DOHH2 (cell line): Measurements from ENCODE around the gene MRC1.

Experiments used
- H3F3A ChIP-seq: fragments of 200-600 bp; sonication (generic), shearing (Covaris generic); 2 replicates; pipeline ENCODE4 v1.6.0; 2016; ENCODE audit warnings: antibody characterized with exemption, mild to moderate bottlenecking; ENCODE audit not compliant: control insufficient read depth, insufficient read depth
- H3K27ac ChIP-seq: fragments of 200-600 bp; sonication (generic); 2 replicates; pipeline ENCODE4 v1.5.1; 2014; ENCODE audit warnings: low read depth, mild to moderate bottlenecking, low read length, moderate library complexity
- H3K27me3 ChIP-seq: fragments of 200-600 bp; sonication (generic); 2 replicates; pipeline ENCODE4 v1.6.1; 2014; ENCODE audit warnings: mild to moderate bottlenecking, low read length, mixed read lengths; ENCODE audit not compliant: control insufficient read depth
- H3K36me3 ChIP-seq: fragments of 200-600 bp; sonication (generic); 2 replicates; pipeline ENCODE4 v1.6.1; 2014; ENCODE audit warnings: mild to moderate bottlenecking, low read length, moderate library complexity, mixed read lengths; ENCODE audit not compliant: control insufficient read depth
- H3K4me1 ChIP-seq: fragments of 200-600 bp; sonication (generic); 2 replicates; pipeline ENCODE4 v1.6.1; 2014; ENCODE audit warnings: mild to moderate bottlenecking, low read length, mixed read lengths; ENCODE audit not compliant: control insufficient read depth
- H3K4me2 ChIP-seq: fragments of 200-600 bp; sonication (generic); 2 replicates; pipeline ENCODE4 v1.6.0; 2014; ENCODE audit warnings: mild to moderate bottlenecking, low read length, moderate library complexity
- H3K4me3 ChIP-seq: fragments of 200-600 bp; sonication (generic); 2 replicates; pipeline ENCODE4 v1.5.1; 2014; ENCODE audit warnings: mild to moderate bottlenecking, low read length, mixed read lengths
- H3K79me2 ChIP-seq: fragments of 200-600 bp; sonication (generic); 2 replicates; pipeline ENCODE4 v1.6.1; 2014; ENCODE audit warnings: mild to moderate bottlenecking, low read length, mixed read lengths; ENCODE audit not compliant: control insufficient read depth
- H3K9me2 ChIP-seq: fragments of 200-600 bp; sonication (generic); replicated peaks from 2 replicates; pipeline ENCODE4 v1.6.1; 2014; ENCODE audit warnings: mild to moderate bottlenecking, low read length, mixed read lengths; ENCODE audit not compliant: control insufficient read depth
- H3K9me3 ChIP-seq: fragments of 200-600 bp; sonication (generic); 2 replicates; pipeline ENCODE4 v1.6.1; 2014; ENCODE audit warnings: antibody characterized with exemption, low read length, mixed read lengths; ENCODE audit not compliant: control insufficient read depth, insufficient read depth
- H4K20me1 ChIP-seq: fragments of 200-600 bp; sonication (generic); 2 replicates; pipeline ENCODE4 v1.6.0; 2014; ENCODE audit warnings: low read depth, mild to moderate bottlenecking, antibody characterized with exemption, low read length, moderate library complexity; ENCODE audit not compliant: control insufficient read depth, insufficient read depth
- CTCF ChIP-seq: fragments of 200-600 bp; sonication (generic); IDR thresholded peaks from one replicate; pipeline ENCODE4 v1.5.1; 2014; ENCODE audit warnings: antibody characterized with exemption, mild to moderate bottlenecking, low read depth, low read length; ENCODE audit not compliant: poor library complexity, severe bottlenecking
- EZH2phosphoT487 ChIP-seq: fragments of 200-600 bp; sonication (generic); IDR thresholded peaks from 2 replicates; pipeline ENCODE4 v1.6.1; 2017; ENCODE audit warnings: borderline replicate concordance, mild to moderate bottlenecking, antibody characterized with exemption, low read length, moderate library complexity, mixed read lengths

Gene MRC1

DNA sequence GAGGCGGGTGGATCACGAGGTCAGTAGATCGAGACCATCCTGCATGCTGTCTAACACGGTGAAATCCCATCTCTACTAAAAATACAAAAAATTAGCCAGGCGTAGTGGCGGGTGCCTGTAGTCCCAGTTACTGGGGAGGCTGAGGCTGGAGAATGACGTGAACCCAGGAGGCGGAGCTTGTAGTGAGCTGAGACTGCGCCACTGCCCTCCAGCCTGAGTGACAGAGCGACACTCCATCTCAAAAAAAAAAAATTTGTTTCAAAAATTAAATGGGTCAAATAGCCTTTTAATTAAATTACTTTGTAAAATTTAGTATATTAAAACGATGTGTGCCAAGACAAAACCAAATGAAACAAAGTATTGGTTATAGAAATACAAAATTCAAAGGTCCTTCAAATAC is 6.8 kb upstream of the MRC1 start:
- H3F3A ChIP-seq, result no peaks in the 10 kb centered on the region
- no peak for TF ChIP-seq CTCF
- TF ChIP-seq EZH2phosphoT487, result no peak
- peaks cover 16% of the 10 kb centered on the region for H3K4me1 ChIP-seq
- H3K36me3 ChIP-seq, result no peaks in the 10 kb centered on the region
- no peak overlapping the region for H3K4me2 ChIP-seq
- no peaks in the 10 kb centered on the region for H3K27me3 ChIP-seq
- no peaks in the 10 kb centered on the region for H3K9me2 ChIP-seq
- no peak overlapping the region for H3K27ac ChIP-seq
- H3K79me2 ChIP-seq, result no peaks in the 10 kb centered on the region
- peaks cover 4% of the 10 kb centered on the region; the same call in 1 of the 2 replicates for H3K9me3 ChIP-seq
- H4K20me1 ChIP-seq, result no peaks in the 10 kb centered on the region
- H3K4me3 ChIP-seq, result no peak overlapping the region

DNA sequence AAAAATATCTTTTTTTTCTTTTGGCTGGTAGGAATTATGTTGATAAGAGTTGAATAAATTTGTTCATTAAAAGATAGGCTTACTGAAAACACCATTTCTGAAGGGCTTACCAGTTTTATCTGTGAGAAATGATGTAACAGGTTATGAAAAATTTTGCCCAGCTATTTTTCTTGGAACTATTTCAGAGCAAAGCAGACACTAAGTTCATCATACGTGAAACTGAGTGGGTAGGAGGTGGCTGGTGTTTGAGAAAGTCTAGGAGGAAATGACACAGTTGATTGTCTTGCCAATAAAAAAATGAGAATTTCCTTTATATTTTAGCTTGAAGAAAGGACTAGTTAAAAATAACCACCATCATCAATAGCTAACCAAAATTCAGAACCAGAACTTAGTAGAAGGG is 6.2 kb upstream of the MRC1 start:
- H3K9me3 ChIP-seq, result peaks cover 4% of the 10 kb centered on the region; the same call in 1 of the 2 replicates
- no peaks in the 10 kb centered on the region for H3K79me2 ChIP-seq
- no peaks in the 10 kb centered on the region for H3K27me3 ChIP-seq
- TF ChIP-seq EZH2phosphoT487 (no peak), CTCF (no peak)
- H4K20me1 ChIP-seq, result no peaks in the 10 kb centered on the region
- no peaks in the 10 kb centered on the region for H3K9me2 ChIP-seq
- H3K27ac ChIP-seq, result no peak overlapping the region
- peaks cover 16% of the 10 kb centered on the region for H3K4me1 ChIP-seq
- H3F3A ChIP-seq, result no peaks in the 10 kb centered on the region
- H3K4me3 ChIP-seq, result no peak overlapping the region
- no peak overlapping the region for H3K4me2 ChIP-seq
- H3K36me3 ChIP-seq, result no peaks in the 10 kb centered on the region

GRCh38 chr10:17805330-17805729 is 3.8 kb upstream of the MRC1 start:
- Histone ChIP-seq H3K36me3 (no peaks in the 10 kb centered on the region), H3K4me2 (peak overlapping the region; percentile 59)
- TF ChIP-seq EZH2phosphoT487 (no peak), CTCF (no peak)

More at GRCh38 chr10:17805330-17805729, 3.8 kb upstream of the MRC1 start:
- peaks cover 4% of the 10 kb centered on the region; the same call in 1 of the 2 replicates for H3K9me3 ChIP-seq
- no peaks in the 10 kb centered on the region for H3F3A ChIP-seq
- H3K79me2 ChIP-seq, result no peaks in the 10 kb centered on the region
- no peaks in the 10 kb centered on the region for H3K27me3 ChIP-seq
- H3K4me1 ChIP-seq, result peaks cover 16% of the 10 kb centered on the region
- H3K27ac ChIP-seq, result peak overlapping the region; percentile 19; the same call in 1 of the 2 replicates
- H4K20me1 ChIP-seq, result no peaks in the 10 kb centered on the region
- H3K4me3 ChIP-seq, result peak overlapping the region; percentile 26
- H3K9me2 ChIP-seq, result no peaks in the 10 kb centered on the region
